A549 (cell line): ENCODE measurements around the gene RTN4RL1. TPM values are rescaled to one million over a fixed set of nuclear protein-coding genes. Genes with fewer than 3 reads are reported as not detected.
A peak's percentile ranks its signal among the peaks of the same experiment; 100 is the strongest.

ENCODE experiments used
- ATAC-seq, 2 experiments: fragments of 200-7000 bp in 1 of 2; fragments of >200 bp in 1 of 2; cut with Nextera tagmentation in 1 of 2; cut with Tn5 transposase in 1 of 2; 3 replicates each; pipeline versions ENCODE4 v1.8.0 to v1.9.1; 2018 to 2020; ENCODE audit warnings: mild to moderate bottlenecking in 1 of 2, moderate library complexity in 1 of 2
- CTCF ChIA-PET: fragments of 300-600 bp; sonication (Branson Sonifier 250); formaldehyde crosslinking; extraction: SDS; loops from one replicate; lab custom pipeline; 2021; ENCODE audit warnings: antibody characterized with exemption, inconsistent platforms; lab: Yijun Ruan, JAX
- POLR2A ChIA-PET: fragments of 350-600 bp; formaldehyde crosslinking; extraction: SDS; loops from one replicate; lab custom pipeline; 2021; ENCODE audit warnings: antibody characterized with exemption, inconsistent platforms; lab: Yijun Ruan, JAX
- DNase-seq, 2 experiments: peaks; one replicate each; pipeline versions ENCODE4 v3.0.0 to v3.0.0-alpha.2; 2011 to 2016; ENCODE audit warnings: low read depth in 1 of 2, low spot score in 1 of 2
- FAIRE-seq: peaks from 2 replicates; lab custom pipeline; 2011; peaks lifted over from hg19 to GRCh38; lab: Jason Lieb, UNC
- H3K27ac ChIP-seq, 2 experiments: fragments of >200 bp; sonication (Bioruptor Twin); formaldehyde crosslinking; 3 replicates each; pipeline ENCODE4 v1.5.1; 2016 to 2017
- H3K4me1 ChIP-seq: fragments of >200 bp; sonication (Bioruptor Twin); formaldehyde crosslinking; 3 replicates; pipeline ENCODE4 v1.6.1; 2016
- H3K4me2 ChIP-seq: fragments of >200 bp; sonication (Bioruptor Twin); formaldehyde crosslinking; 3 replicates; pipeline ENCODE4 v1.6.1; 2016
- H3K4me3 ChIP-seq: fragments of >200 bp; sonication (Bioruptor Twin); formaldehyde crosslinking; 3 replicates; pipeline ENCODE4 v1.5.1; 2016
- H3K9me3 ChIP-seq: fragments of >200 bp; sonication (Bioruptor Twin); formaldehyde crosslinking; 3 replicates; pipeline ENCODE4 v1.6.1; 2016
- ATOH8 ChIP-seq: fragments of 250-450 bp; sonication (Bioruptor Pico); IDR thresholded peaks from 2 replicates; pipeline ENCODE4 v1.5.0; 2020; ENCODE audit warnings: low read depth, mild to moderate bottlenecking, moderate library complexity
- BHLHE40 ChIP-seq: IDR thresholded peaks from 2 replicates; pipeline ENCODE4 v1.6.1; 2012; ENCODE audit warnings: low read depth, low read length, inconsistent platforms
- CBX8 ChIP-seq: fragments of 200-600 bp; sonication (generic); IDR thresholded peaks from 2 replicates; pipeline ENCODE4 v1.6.1; 2016
- CTCF ChIP-seq: fragments of >200 bp; sonication (Bioruptor Twin); formaldehyde crosslinking; IDR thresholded peaks from 3 replicates; pipeline ENCODE4 v1.5.1; 2016
- E2F6 ChIP-seq: IDR thresholded peaks from 2 replicates; pipeline ENCODE4 v1.6.1; 2012; ENCODE audit warnings: low read depth, borderline replicate concordance
- EHF ChIP-seq: fragments of 250-450 bp; sonication (Bioruptor Pico); IDR thresholded peaks from 2 replicates; pipeline ENCODE4 v1.5.0; 2020; ENCODE audit warnings: mild to moderate bottlenecking
- EHMT2 ChIP-seq: fragments of 200-600 bp; sonication (generic); IDR thresholded peaks from 2 replicates; pipeline ENCODE4 v1.6.1; 2016; ENCODE audit warnings: antibody characterized with exemption, low read depth, mild to moderate bottlenecking, moderate library complexity
- HMGXB4 ChIP-seq: fragments of 250-450 bp; sonication (Bioruptor Pico); IDR thresholded peaks from 2 replicates; pipeline ENCODE4 v1.5.0; 2021; ENCODE audit warnings: mild to moderate bottlenecking, moderate library complexity, borderline replicate concordance
- HOXB5 ChIP-seq: fragments of 250-450 bp; sonication (Bioruptor Pico); IDR thresholded peaks from 2 replicates; pipeline ENCODE4 v1.5.0; 2020; ENCODE audit warnings: mild to moderate bottlenecking, moderate library complexity
- JUN ChIP-seq, 2 experiments: fragments of >200 bp; sonication (Bioruptor Twin); formaldehyde crosslinking; IDR thresholded peaks; 2 replicates in 1 of 2; 3 replicates in 1 of 2; pipeline ENCODE4 v1.6.1; 2016 to 2017
- MAX ChIP-seq: IDR thresholded peaks from 2 replicates; pipeline ENCODE4 v1.6.1; 2012
- MYC ChIP-seq: IDR thresholded peaks from 2 replicates; pipeline ENCODE4 v1.6.1; 2012; ENCODE audit warnings: mild to moderate bottlenecking, inconsistent platforms, low read length, improper control_type of control experiment, borderline replicate concordance
- NR3C1 ChIP-seq: fragments of >200 bp; sonication (Bioruptor Twin); formaldehyde crosslinking; IDR thresholded peaks from 3 replicates; pipeline ENCODE4 v1.6.1; 2017
- PHF8 ChIP-seq: fragments of 200-600 bp; sonication (generic); IDR thresholded peaks from 2 replicates; pipeline ENCODE4 v1.6.1; 2016; ENCODE audit warnings: low read depth, mild to moderate bottlenecking, antibody characterized with exemption, moderate library complexity, borderline replicate concordance
- RAD21 ChIP-seq, 2 experiments: fragments of >200 bp in 1 of 2; sonication (Bioruptor Twin) in 1 of 2; formaldehyde crosslinking in 1 of 2; IDR thresholded peaks in 1 of 2; conservative IDR thresholded peaks in 1 of 2; 2 replicates in 1 of 2; 3 replicates in 1 of 2; pipeline ENCODE4 v1.6.1; 2012 to 2018; ENCODE audit warnings: inconsistent platforms in 1 of 2
- RARB ChIP-seq: fragments of 250-450 bp; sonication (Bioruptor Pico); IDR thresholded peaks from 2 replicates; pipeline ENCODE4 v1.8.0; 2021; ENCODE audit warnings: mild to moderate bottlenecking, moderate library complexity
- REST ChIP-seq: fragments of 200-600 bp; sonication (generic); IDR thresholded peaks from 2 replicates; pipeline ENCODE4 v1.6.1; 2016; ENCODE audit warnings: antibody characterized with exemption, mild to moderate bottlenecking, moderate library complexity
- RNF2 ChIP-seq: fragments of 200-600 bp; sonication (generic); IDR thresholded peaks from 2 replicates; pipeline ENCODE4 v1.6.1; 2016; ENCODE audit warnings: low read depth, mild to moderate bottlenecking, antibody characterized with exemption, moderate library complexity, borderline replicate concordance
- SMC3 ChIP-seq: fragments of >200 bp; sonication (Bioruptor Twin); formaldehyde crosslinking; IDR thresholded peaks from 3 replicates; pipeline ENCODE4 v1.6.1; 2018; ENCODE audit warnings: inconsistent platforms
- ZSCAN20 ChIP-seq: fragments of 250-450 bp; sonication (Bioruptor Pico); IDR thresholded peaks from 2 replicates; pipeline ENCODE4 v1.8.0; 2022; ENCODE audit warnings: mild to moderate bottlenecking, moderate library complexity
- WGBS: methylation state at CpG from one replicate; pipeline ENCODE4 v1.1.6; 2017; ENCODE audit errors: missing lambda C conversion rate; 5-methylcytosine and 5-hydroxymethylcytosine counted together
- polyA plus RNA-seq, 4 experiments: library from polyadenylated mRNA; depleted of rRNA in 3 of 4; stranded (reverse); fragments of >200 nt; fragmentation: RNase III in 1 of 4; extraction: RNeasy Plus Mini Kit Qiagen cat#74134 plus additional on column Dnase treatment in 1 of 4; gene quantifications; 2 replicates in 3 of 4; 3 replicates in 1 of 4; pipeline ENCODE4 v1.2.3, GENCODE V29; 2011 to 2017

RTN4RL1 gene
- polyA plus RNA-seq, 2 of the 4 experiments (the other 2 are of a cell fraction), result 0.39 to 1.5 TPM

- DNase-seq (no peak), ATAC-seq (no peak; a peak in 1 of 6 replicates), FAIRE-seq (no peak)
- peak overlapping the region; percentile 30 to 82; a peak in 5 of 6 replicates for H3K27ac ChIP-seq
- H3K4me3 ChIP-seq, result peak overlapping the region; percentile 50
- WGBS, result 96% methylated on average over 57 of the region's 113 CpGs
- POLR2A ChIA-PET, result interaction anchor here (0.5 to 1.2 kb wide), 3 partner anchors 181 to 228 kb away, joined by 3 to 8 read pairs (median 3); no protein-coding TSS in a partner anchor
- H3K4me2 ChIP-seq, result peak overlapping the region; percentile 96
- CTCF ChIA-PET, result interaction anchor here (0.6 to 9.1 kb wide), 51 partner anchors 14 to 357 kb away, joined by 3 to 492 read pairs (median 8); partner anchors contain the start of genes OVCA2, SGSM2, SMG6 and SRR
- H3K9me3 ChIP-seq, result no peaks in the 10 kb centered on the region
- no peak for TF ChIP-seq NR3C1
- 0 out of 2 replicates have a peak, but pooled peaks have one; percentile 5 for TF ChIP-seq MAX
- H3K4me1 ChIP-seq, result 0 out of 3 replicates have a peak, but pooled peaks cover 5% of the 10 kb centered on the region
These were observed 30.4 kb upstream of the RTN4RL1 start for GRCh38 chr17:2055292-2056205.

GRCh38 chr17:2054512-2055291, 29.6 kb upstream of the RTN4RL1 start, which contains the start of gene HIC1:
Gene HIC1, plus strand, starts transcription at chr17:2055103. Its CDS starts 1,588 bp downstream, at chr17:2056691.
- Histone ChIP-seq H3K9me3 (no peaks in the 10 kb centered on the region), H3K27ac (peak within 1 kb of the TSS; percentile 39 to 82; a peak in 5 of 6 replicates), H3K4me3 (peak within 1 kb of the TSS; percentile 50), H3K4me2 (peak within 1 kb of the TSS; percentile 96), H3K4me1 (0 out of 3 replicates have a peak, but pooled peaks cover 5% of the 10 kb centered on the region)
- POLR2A ChIA-PET, result interaction anchor here (0.5 to 1.2 kb wide), 5 partner anchors 177 to 282 kb away, joined by 3 to 8 read pairs (median 3); partner anchors contain the start of gene TSR1
- CTCF ChIA-PET, result interaction anchor here (0.5 to 9.1 kb wide), 91 partner anchors 13 to 1623 kb away, joined by 3 to 492 read pairs (median 5); partner anchors contain the start of genes DPH1, OVCA2, SGSM2 and SMG6
- ATAC-seq (peak; percentile 48 to 82), FAIRE-seq (no peak), DNase-seq (peak; percentile 83 to 92)
- WGBS, result 2% methylated on average over 53 of the region's 72 CpGs
- no peak for TF ChIP-seq E2F6
- TF ChIP-seq CTCF, result peak; percentile 98
- peak; percentile 94 for TF ChIP-seq SMC3
- TF ChIP-seq ZSCAN20 (CRISPR knock-in tag), result no peak
- no peak for TF ChIP-seq EHF (CRISPR knock-in tag)
- TF ChIP-seq CBX8, result no peak
- peak; percentile 68 for TF ChIP-seq MAX
- TF ChIP-seq ATOH8 (CRISPR knock-in tag), result no peak
- no peak for TF ChIP-seq BHLHE40
- TF ChIP-seq REST, result peak; percentile 22; the same call in 1 of the 2 replicates
- no peak for TF ChIP-seq RNF2
- TF ChIP-seq MYC, result peak; percentile 47; the same call in 1 of the 2 replicates
- TF ChIP-seq HOXB5 (CRISPR knock-in tag), result 0 out of 2 replicates have a peak, but pooled peaks have one; percentile 29
- no peak for TF ChIP-seq PHF8
- peak; percentile 71 to 94 for TF ChIP-seq RAD21 (conservative IDR thresholded peaks at IDR 0.05 in 1 of 2, IDR thresholded peaks at IDR 0.05 in 1 of 2)
- TF ChIP-seq EHMT2, result no peak
- no peak for TF ChIP-seq RARB (CRISPR knock-in tag)
- TF ChIP-seq HMGXB4 (CRISPR knock-in tag), result no peak
- TF ChIP-seq JUN (IDR thresholded peaks at IDR 0.05), result peak in 1 of 2 experiments; percentile 23; a peak in 1 of 5 replicates
- TF ChIP-seq, all 56 proteins: peak for 8
